ENCODE results near the gene AGPAT3.

DNA sequence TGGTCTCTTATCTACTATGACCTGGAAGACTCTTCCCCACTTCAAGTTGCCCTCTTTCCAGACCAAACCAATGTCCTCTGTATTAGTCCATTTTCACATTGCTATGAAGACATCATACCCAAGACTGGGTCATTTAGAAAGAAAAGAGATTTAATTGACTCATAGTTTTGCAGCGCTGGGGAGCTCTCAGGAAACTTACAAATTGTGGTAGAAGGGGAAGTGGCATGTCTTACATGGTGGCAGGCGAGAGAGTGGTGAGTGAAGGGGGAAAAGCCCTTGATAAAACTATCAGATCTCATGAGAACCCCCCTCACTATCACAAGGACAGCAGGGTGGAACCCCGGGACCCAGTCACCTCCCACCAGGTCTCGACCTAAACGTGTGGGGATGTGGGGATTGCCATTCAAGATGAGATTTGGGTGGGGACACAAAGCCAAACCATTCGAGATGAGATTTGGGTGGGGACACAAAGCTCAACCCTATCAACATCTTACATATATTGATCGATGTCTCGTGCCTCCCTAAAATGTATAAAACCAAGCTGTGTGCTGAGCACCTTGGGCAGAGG lies 14.2 kb upstream of the AGPAT3 start:
- TF ChIP-seq, protein P1, sequence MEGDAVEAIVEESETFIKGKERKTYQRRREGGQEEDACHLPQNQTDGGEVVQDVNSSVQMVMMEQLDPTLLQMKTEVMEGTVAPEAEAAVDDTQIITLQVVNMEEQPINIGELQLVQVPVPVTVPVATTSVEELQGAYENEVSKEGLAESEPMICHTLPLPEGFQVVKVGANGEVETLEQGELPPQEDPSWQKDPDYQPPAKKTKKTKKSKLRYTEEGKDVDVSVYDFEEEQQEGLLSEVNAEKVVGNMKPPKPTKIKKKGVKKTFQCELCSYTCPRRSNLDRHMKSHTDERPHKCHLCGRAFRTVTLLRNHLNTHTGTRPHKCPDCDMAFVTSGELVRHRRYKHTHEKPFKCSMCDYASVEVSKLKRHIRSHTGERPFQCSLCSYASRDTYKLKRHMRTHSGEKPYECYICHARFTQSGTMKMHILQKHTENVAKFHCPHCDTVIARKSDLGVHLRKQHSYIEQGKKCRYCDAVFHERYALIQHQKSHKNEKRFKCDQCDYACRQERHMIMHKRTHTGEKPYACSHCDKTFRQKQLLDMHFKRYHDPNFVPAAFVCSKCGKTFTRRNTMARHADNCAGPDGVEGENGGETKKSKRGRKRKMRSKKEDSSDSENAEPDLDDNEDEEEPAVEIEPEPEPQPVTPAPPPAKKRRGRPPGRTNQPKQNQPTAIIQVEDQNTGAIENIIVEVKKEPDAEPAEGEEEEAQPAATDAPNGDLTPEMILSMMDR (IDR thresholded peaks at IDR 0.05) = no peak
- TF ChIP-seq POLR2A (IDR thresholded peaks at IDR 0.05) = no peak

Data from esophagus squamous epithelium (tissue), 4 donors.